Endodermal cell (in vitro differentiated cells): Measurements from ENCODE around the gene FREM3. TPM values are rescaled to one million over a fixed set of nuclear protein-coding genes. Genes with fewer than 3 reads are reported as not detected.

ENCODE experiments used
- DNase-seq: peaks from one replicate; pipeline ENCODE4 v3.0.0-alpha.2; 2017
- H3K27ac ChIP-seq: 2 replicates; pipeline ENCODE4 v1.5.1; 2013; ENCODE audit warnings: mild to moderate bottlenecking, low read depth, low read length, moderate library complexity
- H3K27me3 ChIP-seq: 2 replicates; pipeline ENCODE4 v1.6.1; 2013; ENCODE audit warnings: mild to moderate bottlenecking, low read length, moderate library complexity; ENCODE audit not compliant: insufficient read depth, control insufficient read depth, poor library complexity, severe bottlenecking
- H3K36me3 ChIP-seq: 2 replicates; pipeline ENCODE4 v1.7.0; 2013; ENCODE audit warnings: mild to moderate bottlenecking, low read length, moderate library complexity; ENCODE audit not compliant: control insufficient read depth, insufficient read depth
- H3K4me1 ChIP-seq: one replicate; pipeline ENCODE4 v1.7.0; 2013; ENCODE audit warnings: low read length; ENCODE audit not compliant: control insufficient read depth, insufficient read depth
- H3K4me3 ChIP-seq: 2 replicates; pipeline ENCODE4 v1.5.1; 2013; ENCODE audit warnings: mild to moderate bottlenecking, low read length, moderate library complexity
- H3K9ac ChIP-seq: 2 replicates; pipeline ENCODE4 v1.6.1; 2013; ENCODE audit warnings: mild to moderate bottlenecking, low read length, moderate library complexity; ENCODE audit not compliant: poor library complexity, severe bottlenecking; ENCODE audit errors: extremely low read depth
- H3K9me3 ChIP-seq: 2 replicates; pipeline ENCODE4 v1.6.1; 2013; ENCODE audit warnings: mild to moderate bottlenecking, low read length, moderate library complexity; ENCODE audit not compliant: control insufficient read depth
- H3K27ac Mint-ChIP-seq: 2 replicates; pipeline ENCODE4 v1.8.0; 2020; ENCODE audit warnings: mixed read lengths
- H3K27me3 Mint-ChIP-seq: 2 replicates; pipeline ENCODE4 v1.8.0; 2021; ENCODE audit warnings: mild to moderate bottlenecking, mixed read lengths; ENCODE audit not compliant: insufficient read depth
- H3K36me3 Mint-ChIP-seq: 2 replicates; pipeline ENCODE4 v1.8.0; 2020; ENCODE audit warnings: low read depth, mixed read lengths
- H3K4me1 Mint-ChIP-seq: 2 replicates; pipeline ENCODE4 v1.8.0; 2020; ENCODE audit warnings: mixed read lengths
- H3K4me3 Mint-ChIP-seq: 2 replicates; pipeline ENCODE4 v1.8.0; 2020; ENCODE audit warnings: mild to moderate bottlenecking, moderate library complexity, mixed read lengths
- H3K9me3 Mint-ChIP-seq: 2 replicates; pipeline ENCODE4 v1.8.0; 2020; ENCODE audit warnings: mild to moderate bottlenecking, mixed read lengths
- WGBS, 2 experiments: methylation state at CpG; one replicate each; pipeline versions ENCODE4 v1.1.5 to v1.1.7; 2013; ENCODE audit warnings: missing lambda C conversion rate in 2 of 2, mixed read lengths in 1 of 2; ENCODE audit not compliant: insufficient coverage in 1 of 2, insufficient read length in 1 of 2; 5-methylcytosine and 5-hydroxymethylcytosine counted together
- total RNA-seq, 2 donors: library from RNA; stranded (reverse); fragmentation: NEBNext Ultra II Directional in 1 of 2; extraction: Animal tissue kit (Norgen Biotek cat#: 25700) in 1 of 2; gene quantifications; 2 replicates in 1 of 2; 3 replicates in 1 of 2; pipeline ENCODE4 v1.2.1, GENCODE V29; 2021
- TF ChIP-seq, protein P1 (sequence below): fragments of 200-600 bp; sonication (generic); conservative IDR thresholded peaks from 2 replicates; pipeline ENCODE4 v1.5.0; 2021; ENCODE audit warnings: antibody characterized with exemption, mild to moderate bottlenecking

Gene FREM3
- total RNA-seq, 2 donors from 2014 or later, result 0.13 to 0.20 TPM

DNA sequence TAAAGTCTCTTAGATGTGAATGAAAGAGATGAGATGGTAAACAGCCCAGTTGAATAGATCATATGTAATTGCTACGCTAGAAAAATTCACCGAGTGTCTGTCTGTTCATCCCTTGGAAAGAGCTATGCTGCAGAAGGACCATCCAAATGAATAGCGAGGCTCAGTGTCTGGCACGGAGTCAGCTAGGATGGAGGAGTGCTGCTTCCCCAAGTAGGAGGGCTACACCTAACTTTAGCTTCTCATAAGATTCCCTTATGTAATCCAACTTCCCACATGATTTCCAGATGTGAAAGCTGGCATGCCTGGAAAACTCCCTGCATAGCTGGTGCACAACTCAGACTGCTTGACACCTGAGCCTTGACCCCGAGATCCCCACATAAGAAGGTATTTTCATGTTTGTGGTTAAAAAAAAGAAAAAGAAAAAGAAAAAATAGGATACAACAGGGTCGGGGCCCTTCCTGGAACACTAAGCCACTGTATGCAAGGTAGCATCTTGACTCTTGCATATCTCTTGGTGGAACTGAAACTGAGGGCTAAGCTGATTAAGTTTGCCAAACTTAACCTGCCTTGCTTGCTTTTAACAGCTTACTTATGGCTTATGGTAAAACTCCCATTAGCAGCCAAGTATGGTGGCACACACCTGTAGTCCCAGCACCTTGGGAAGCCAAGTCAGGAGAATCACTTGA lies 82.3 kb downstream of the FREM3 start:
- Mint-ChIP-seq H3K4me1 (peaks cover 7% of the 10 kb centered on the region), H3K9me3 (no peaks in the 10 kb centered on the region), H3K36me3 (no peaks in the 10 kb centered on the region), H3K4me3 (no peak overlapping the region), H3K27me3 (no peaks in the 10 kb centered on the region), H3K27ac (no peak overlapping the region)
- Histone ChIP-seq H3K27ac (no peak overlapping the region), H3K9ac (no peak overlapping the region), H3K36me3 (no peaks in the 10 kb centered on the region), H3K4me3 (no peak overlapping the region), H3K9me3 (no peaks in the 10 kb centered on the region), H3K4me1 (no peaks in the 10 kb centered on the region), H3K27me3 (no peaks in the 10 kb centered on the region)
- no peak for DNase-seq
- TF ChIP-seq, protein P1, sequence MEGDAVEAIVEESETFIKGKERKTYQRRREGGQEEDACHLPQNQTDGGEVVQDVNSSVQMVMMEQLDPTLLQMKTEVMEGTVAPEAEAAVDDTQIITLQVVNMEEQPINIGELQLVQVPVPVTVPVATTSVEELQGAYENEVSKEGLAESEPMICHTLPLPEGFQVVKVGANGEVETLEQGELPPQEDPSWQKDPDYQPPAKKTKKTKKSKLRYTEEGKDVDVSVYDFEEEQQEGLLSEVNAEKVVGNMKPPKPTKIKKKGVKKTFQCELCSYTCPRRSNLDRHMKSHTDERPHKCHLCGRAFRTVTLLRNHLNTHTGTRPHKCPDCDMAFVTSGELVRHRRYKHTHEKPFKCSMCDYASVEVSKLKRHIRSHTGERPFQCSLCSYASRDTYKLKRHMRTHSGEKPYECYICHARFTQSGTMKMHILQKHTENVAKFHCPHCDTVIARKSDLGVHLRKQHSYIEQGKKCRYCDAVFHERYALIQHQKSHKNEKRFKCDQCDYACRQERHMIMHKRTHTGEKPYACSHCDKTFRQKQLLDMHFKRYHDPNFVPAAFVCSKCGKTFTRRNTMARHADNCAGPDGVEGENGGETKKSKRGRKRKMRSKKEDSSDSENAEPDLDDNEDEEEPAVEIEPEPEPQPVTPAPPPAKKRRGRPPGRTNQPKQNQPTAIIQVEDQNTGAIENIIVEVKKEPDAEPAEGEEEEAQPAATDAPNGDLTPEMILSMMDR, result no peak
- WGBS, 2 experiments, result 91 to 96% methylated on average over 3 to 6 of the region's 6 CpGs

DNA sequence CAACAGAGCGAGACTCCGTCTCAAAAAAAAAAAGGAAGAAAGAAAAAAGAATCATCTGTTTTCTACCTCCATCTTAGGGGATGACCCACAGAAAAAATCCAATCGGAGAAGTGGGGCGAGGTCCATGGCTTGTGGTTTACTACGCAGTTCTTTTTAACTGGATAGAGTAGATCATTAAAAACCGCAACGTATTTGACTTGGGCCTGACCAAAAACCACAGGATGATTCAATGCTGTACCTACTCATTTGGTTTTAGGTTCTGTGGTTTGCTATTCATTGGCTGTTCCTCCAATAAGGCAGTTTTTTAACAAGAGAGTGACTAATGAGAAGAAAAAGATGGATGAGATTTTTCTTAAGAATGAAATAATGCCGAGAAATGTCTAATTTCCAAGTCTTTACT lies 83.7 kb downstream of the FREM3 start:
- H3K4me1 Mint-ChIP-seq, result peaks cover 7% of the 10 kb centered on the region
- no peaks in the 10 kb centered on the region for H3K27me3 ChIP-seq
- H3K4me1 ChIP-seq, result no peaks in the 10 kb centered on the region
- no peak overlapping the region for H3K27ac ChIP-seq
- H3K9me3 Mint-ChIP-seq, result no peaks in the 10 kb centered on the region
- H3K27ac Mint-ChIP-seq, result no peak overlapping the region
- H3K36me3 Mint-ChIP-seq, result no peaks in the 10 kb centered on the region
- TF ChIP-seq, protein P1, result no peak
- no peaks in the 10 kb centered on the region for H3K36me3 ChIP-seq
- H3K4me3 ChIP-seq, result no peak overlapping the region
- no peaks in the 10 kb centered on the region for H3K27me3 Mint-ChIP-seq
- no peak overlapping the region for H3K4me3 Mint-ChIP-seq
- no peak overlapping the region for H3K9ac ChIP-seq
- WGBS, 2 experiments, result 88 to 95% methylated on average over 6 to 8 of the region's 8 CpGs
- DNase-seq, result no peak
- H3K9me3 ChIP-seq, result no peaks in the 10 kb centered on the region

DNA sequence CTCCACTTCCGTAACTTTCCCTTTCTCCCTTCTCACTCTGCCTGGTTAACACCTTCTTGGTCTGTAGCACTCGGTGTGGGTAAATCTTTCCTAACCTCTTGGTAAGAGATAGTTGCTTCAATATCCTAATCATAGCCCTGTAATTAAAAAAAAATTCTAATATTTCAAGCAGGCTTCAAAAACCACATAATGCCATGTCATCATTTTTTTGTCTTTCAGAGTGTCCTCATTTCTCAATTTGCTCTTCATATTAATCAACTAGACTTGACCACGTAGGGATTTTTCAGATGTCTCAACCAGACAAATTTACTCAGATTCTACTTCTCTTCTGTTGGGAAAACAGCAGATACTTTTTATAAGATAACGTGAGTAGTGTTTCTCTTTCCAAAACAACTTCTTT lies 91.0 kb downstream of the FREM3 start:
- no peaks in the 10 kb centered on the region for H3K9me3 ChIP-seq
- Mint-ChIP-seq H3K27me3 (no peaks in the 10 kb centered on the region), H3K4me3 (no peak overlapping the region), H3K4me1 (no peaks in the 10 kb centered on the region), H3K9me3 (peaks cover 1% of the 10 kb centered on the region), H3K27ac (no peak overlapping the region), H3K36me3 (no peaks in the 10 kb centered on the region)
- TF ChIP-seq, protein P1, result no peak
- 78 to 100% methylated on average over 1 to 4 of the region's 4 CpGs for WGBS, 2 experiments
- no peak overlapping the region for H3K9ac ChIP-seq
- no peak overlapping the region for H3K4me3 ChIP-seq
- no peaks in the 10 kb centered on the region for H3K27me3 ChIP-seq
- H3K4me1 ChIP-seq, result no peaks in the 10 kb centered on the region
- H3K36me3 ChIP-seq, result no peaks in the 10 kb centered on the region
- no peak overlapping the region for H3K27ac ChIP-seq
- DNase-seq, result no peak
